NCI-H1436 treated with DMSO at 0.1 percent for 48 hours (cell line): ENCODE data around the gene ZNF699.
"Not testable (repeated sequence)": the region's sequence is repeated elsewhere in the genome, so short reads cannot be mapped to it uniquely, and the experiment has no call there.

Experiments
- DNase-seq: peaks from one replicate; lab custom pipeline; 2025; lab: John Stamatoyannopoulos, UW

The ZNF699 gene

DNA sequence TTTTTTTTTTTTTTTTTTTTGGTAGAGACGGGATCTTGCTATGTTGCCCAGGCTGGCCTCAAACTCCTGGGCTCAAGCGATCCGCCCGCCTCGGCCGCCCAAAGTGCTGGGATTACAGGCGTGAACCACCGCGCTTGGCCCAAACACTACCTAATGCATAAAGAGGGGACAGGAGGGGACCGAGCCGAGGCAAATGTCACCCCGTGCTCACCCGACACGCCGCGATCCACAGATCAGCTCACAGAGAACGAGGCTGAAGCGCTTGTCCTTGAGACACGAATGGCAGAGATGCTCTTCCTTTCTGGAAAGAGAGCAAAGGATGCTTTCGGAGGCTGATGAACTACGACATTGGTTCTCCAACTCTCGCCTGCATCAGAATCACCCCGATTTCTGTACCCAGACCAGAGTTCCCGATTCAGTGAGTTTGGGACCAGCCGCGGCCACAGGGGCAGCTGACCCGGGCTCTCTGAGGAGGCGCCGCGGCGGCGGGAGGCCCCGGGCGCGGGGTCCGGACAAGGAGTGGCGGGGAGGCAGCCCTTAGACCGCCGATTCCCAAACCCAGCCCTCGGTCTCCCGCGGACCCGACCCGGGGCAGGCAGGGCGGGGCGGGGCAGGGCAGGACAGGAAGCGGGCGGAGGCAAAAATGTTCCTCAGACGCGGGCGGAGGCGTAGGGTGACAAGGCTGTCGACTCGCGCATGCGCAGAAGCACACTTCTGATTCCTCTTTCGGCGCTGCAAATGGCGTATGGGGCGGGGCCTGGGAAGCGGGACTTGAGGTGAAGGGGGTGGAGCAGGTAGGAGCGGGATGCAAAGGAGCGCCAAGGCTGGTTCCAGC lies at the start of gene ZNF699:
ZNF699 (minus strand) TSS at position 700 of the 835 bp plus-strand sequence. CDS start 4,719 bp downstream, outside the sequence.
- DNase-seq: peak; percentile 79

DNA sequence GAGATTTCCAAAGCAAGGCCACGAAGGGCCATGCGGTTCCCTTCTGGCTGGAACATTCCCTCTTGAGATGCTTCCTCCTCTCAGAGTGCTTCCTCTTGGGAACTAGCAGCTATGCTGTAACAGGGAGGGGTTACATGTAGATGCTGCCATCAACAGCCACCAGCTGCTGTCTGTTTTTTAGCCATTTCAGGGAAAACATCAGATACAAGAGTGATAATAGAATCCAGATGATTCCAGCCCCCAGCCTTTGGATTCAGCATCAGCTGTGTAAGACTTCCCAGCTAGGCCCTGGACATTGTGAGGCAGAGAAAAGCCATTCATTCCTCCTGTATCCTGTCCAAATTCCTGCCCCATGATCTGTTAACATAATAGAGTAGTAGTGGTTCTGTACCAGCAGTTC lies 45.0 kb upstream of the ZNF699 start:
- no peak for DNase-seq

DNA sequence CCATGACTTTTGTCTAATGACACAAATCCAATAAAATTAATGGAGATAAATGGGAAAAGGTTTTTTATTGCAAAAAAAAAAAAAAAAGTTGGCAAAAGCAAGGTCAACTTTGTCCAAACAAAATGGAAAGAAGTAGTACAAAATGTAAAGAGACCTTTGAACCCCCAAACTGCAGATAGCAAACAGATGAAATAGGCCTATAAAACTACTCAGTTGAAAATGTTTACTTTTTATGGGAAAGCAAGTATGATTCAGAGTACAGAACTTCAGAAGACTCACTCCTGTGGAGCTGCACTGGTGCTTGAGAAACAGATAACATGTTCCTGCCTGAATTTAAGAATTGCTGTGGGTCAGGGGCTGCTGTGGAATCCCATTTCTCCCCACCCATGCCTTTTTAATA lies 43.4 kb upstream of the ZNF699 start:
- DNase-seq: no peak

DNA sequence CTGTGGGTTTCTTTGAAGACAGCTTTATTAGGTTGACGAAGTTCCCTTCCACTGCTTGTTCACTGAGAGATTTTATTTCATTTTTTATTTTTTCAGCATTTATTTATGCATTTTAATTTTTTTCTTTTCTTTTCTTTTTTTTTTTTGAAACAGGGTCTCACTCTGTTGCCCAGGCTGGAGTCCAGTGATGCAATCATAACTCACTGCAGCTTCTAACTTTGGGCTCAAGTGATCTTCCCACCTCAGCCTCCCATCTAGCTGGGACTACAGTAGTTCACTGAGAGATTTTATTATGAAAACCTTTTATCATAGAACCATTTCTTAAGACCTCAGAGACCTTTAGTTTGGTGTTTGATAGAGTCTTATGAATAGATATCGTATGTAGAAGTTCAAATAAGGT lies 42.9 kb upstream of the ZNF699 start:
- DNase-seq: no peak

DNA sequence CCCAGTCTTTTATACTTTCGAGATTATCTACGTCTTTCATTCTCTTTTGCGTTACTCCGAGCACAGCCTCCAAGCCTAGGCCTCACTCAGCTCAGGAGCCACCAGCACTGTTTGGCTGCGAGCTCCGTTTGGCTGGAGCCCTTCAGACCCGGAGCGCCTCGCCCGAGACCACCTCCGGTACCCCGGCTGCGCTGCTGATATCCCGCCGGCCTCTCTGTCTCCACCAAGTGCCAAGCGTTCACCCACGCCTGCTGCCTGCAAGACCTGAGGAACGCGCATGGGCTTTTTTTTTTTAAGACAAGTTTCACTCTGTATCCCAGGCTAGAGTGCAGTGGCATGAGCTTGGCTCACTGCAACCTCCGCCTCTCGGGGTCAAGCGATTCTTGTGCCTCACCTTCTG lies 39.0 kb upstream of the ZNF699 start:
- DNase-seq: no peak

DNA sequence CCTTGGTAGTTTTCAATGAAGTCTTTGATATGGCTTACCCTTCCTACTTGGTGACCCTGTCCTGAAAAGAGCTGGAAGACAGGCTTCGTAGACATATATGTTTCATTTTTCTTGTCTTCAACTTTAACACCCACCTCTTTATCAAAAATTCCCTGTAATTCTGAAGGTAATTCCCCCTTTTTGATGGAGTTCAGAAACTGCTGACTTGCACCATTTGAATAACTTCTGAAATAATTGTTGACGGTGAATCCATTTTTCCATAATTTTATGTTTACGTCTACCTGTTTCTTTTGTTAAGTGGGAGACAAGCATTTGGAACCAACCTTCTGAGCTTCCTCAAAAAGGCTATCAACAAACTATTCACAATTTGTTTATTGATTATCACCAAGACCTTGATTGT lies 38.6 kb upstream of the ZNF699 start:
- DNase-seq: no peak

DNA sequence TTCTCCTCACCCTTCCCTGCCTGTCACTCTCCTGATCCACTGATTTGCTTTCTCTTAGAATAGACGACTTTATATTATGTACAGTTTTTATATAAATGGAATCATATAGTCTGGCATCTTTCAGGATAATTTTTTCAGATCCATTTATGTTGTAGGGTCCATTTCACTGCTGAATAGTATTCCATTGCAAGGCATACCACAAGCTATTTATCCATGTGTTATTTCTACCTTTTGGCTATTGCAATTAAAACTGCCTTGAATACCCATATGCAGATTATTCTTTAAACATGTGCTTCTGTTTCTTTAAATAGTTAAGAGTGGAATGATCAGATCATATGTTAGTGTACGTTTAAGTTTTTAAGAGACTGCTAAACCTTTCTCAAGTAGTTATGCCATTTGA lies 35.4 kb upstream of the ZNF699 start:
- no peak for DNase-seq

DNA sequence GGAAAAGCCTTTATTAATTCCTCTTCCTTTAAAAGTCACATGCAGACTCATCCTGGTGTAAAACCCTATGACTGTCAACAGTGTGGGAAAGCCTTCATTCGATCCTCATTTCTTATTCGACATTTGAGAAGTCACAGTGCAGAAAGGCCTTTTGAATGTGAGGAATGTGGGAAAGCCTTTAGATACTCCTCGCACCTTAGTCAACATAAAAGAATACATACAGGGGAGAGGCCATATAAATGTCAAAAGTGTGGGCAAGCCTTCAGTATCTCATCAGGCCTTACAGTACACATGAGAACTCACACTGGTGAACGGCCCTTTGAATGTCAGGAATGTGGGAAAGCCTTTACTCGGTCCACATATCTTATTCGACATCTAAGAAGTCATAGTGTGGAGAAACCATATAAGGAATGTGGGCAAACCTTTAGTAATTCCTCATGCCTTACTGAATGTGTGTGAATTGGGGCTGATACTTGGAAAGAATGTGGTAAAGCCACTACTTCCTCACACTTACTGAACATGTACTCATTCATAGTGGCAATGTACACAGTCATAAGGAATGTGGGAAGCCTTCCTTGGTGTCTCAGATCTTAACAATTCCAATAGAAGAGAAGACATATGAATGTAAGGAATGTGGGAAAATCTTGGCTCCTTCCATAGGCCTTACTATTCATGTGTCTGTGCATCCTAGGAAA lies 33.1 kb upstream of the ZNF699 start:
- DNase-seq: no peak

DNA sequence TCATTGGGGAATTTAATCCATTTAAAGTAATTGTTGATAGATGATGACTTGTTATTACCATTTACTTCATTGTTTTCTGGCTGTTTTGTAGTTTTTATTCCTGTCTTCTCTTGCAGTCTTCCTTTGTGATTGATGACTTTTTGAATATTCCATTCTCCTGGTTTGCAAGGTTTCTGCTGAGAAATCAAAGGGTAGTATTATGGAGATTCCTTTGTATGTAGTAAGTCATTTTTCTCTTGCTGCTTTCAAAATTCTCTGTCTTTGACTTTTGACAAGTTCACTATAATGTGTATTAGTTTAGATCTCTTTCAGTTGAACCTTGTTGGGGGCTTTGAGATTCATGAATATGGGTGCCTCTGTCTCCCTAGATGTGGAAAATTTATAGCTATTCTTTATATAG lies 20.4 kb upstream of the ZNF699 start:
- DNase-seq: no peak

DNA sequence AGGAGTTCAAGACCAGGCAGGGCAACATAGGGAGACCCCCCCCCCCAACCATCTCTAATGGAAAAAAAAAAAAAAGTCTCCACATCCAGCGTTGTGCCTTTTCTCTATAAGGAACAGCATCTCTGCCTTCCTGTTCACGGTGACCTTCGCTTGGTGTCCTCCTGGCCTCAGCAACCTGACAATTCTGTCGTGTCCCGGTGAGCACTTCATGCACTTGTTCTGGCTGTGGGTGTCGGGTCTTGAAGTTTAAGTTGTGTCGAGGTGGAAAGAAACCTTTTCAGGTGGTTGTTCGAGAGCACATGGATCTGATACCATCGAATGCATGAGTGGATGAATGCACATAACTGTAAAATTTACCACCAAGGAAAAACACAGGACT lies 14.9 kb upstream of the ZNF699 start:
- DNase-seq: no peak

DNA sequence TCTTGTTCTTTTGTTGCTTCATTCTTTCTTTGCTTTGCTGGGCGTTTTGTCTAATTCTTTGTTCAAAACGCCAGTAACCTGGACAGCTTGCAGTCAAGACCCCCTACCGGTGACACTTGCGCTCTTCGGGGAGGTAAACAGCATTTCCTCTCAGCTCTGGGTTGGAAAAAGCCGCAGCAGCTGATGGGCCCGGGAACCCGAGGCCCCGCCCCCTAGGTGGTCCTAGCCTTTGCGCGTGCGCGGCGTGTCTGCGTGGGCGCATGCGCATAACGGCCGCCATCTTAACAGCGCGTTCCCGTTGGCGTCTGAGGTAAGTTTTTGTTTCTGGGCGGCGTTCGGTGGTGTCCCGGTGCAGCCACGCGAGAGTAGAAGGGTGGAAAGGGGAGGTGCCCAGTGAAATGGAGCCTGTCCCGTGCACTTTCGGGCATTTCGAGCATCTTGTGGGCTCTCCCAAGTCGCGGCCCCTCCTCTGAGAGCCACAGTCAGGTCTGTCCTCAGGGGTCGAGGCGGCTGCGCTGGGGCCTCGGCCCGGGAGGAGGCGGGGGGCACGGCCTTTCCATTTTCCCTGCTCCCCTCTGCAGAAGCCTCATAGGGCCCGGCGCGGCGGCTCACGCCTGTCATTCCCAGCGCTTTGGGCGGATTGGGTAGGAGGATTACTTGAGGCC lies 14.4 kb upstream of the ZNF699 start, which contains the start of gene ZNF559:
ZNF559 (plus strand) TSS at position 261 of the 665 bp plus-strand sequence. CDS start 14,371 bp downstream, outside the sequence.
- peak; percentile 74 for DNase-seq

DNA sequence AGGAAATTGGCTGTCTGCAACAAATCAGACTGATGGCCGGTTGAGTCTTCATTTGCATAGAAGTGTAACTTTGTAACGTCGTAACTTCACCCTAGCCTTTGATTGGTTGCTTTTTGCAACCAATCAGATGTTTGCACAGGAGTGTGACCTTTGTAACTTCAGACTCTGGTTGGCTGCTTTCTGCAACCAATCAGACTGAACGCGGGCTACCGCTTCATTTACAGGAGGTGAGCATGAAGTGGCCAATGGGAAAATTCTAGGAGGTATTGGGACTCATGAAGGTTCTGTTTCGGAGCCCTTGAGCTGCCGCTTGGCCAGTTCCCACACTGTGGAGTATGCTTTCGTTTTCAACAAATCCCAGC lies 13.9 kb upstream of the ZNF699 start:
- DNase-seq: peak; percentile 18

DNA sequence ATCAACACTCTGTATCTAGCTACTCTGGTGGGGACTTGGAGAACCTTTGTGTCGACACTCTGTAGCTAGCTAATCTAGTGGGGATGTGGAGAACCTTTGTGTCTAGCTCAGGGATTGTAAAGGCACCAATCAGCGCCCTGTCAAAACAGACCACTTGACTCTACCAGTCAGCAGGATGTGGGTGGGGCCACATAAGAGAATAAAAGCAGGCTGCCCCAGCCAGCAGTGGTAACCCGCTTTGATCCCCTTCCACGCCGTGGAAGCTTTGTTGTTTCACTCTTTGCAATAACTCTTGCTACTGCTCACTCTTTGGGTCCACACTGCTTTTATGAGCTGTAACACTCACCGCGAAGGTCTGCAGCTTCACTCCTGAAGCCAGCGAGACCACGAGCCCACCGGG lies 12.6 kb upstream of the ZNF699 start:
- DNase-seq: not testable (repeated sequence)

DNA sequence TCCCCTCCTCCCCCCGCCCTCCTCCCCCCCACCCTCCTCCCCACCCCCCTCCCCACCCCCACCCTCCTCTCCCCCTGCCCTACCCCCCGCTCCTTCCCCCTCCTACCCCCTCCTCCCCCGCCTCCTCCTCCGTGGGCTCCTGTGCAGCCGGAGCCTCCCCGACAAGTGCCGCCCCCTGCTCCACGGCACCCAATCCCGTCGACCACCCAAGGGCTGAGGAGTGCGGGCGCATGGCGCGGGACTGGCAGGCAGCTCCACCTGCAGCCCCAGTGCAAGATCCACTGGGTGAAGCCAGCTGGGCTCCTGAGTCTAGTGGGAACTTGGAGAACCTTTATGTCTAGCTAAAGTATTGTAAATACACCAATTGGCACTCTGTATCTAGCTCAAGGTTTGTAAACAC lies 12.1 kb upstream of the ZNF699 start:
- DNase-seq: not testable (repeated sequence)

DNA sequence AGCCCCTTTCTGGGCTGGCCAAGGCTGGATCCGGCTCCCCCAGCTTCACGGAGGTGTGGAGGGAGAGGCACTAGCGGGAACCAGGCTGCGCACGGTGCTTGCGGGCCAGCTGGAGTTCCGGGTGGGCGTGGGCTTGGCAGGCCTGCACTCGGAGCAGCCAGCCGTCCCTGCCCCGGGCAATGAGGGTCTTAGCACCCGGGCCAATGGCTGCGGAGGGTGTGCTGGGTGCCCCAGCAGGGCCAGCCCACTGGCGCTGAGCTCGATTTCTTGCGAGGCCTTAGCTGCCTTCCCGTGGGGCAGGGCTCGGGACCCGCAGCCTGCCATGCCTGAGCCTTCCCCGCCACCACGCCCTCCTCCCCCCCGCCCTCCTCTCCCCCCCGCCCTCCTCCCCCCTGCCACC lies 11.7 kb upstream of the ZNF699 start:
- DNase-seq: no peak

DNA sequence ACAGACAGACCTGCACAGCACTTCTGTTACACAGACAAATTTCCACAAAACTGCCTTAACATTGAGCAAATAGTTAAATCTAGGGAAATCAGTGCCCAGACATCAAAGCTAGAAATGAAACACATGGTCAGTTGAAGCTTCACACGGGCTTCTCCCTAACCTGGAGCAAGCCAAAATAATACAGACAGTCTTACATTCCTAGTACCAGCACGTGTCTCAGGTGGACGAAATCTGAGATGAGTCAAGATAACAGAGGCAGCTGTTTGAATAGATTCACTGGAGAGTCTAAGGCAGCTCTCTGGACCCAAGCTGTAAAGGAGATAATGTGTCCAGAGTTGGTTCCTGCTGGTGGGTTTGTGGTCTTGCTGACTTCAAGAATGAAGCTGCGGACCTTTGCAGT lies 4.1 kb upstream of the ZNF699 start:
- no peak for DNase-seq

DNA sequence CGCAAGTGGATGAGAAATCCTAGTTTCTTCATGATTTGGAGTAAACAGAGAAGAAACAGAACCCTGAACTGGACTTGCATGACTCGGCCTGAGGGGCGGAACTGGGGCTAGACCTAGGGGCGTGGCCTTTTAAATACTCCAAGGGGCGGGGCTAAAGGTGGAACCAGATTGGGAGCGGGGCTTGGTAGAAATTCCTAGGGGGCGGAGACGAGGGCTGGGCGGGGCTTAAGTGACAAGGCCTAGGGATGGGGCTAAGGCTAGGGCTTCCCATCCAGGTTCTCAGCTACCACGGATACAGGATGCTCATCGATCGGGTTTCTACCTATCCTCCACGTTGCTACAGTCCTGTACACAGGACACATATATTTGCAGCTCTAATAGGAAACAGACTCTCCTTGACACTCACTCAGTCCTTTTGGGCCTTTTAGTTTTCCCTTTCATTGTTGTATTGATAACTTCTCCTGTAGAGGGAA lies 372 bp upstream of the ZNF699 start:
- peak; percentile 79 for DNase-seq

DNA sequence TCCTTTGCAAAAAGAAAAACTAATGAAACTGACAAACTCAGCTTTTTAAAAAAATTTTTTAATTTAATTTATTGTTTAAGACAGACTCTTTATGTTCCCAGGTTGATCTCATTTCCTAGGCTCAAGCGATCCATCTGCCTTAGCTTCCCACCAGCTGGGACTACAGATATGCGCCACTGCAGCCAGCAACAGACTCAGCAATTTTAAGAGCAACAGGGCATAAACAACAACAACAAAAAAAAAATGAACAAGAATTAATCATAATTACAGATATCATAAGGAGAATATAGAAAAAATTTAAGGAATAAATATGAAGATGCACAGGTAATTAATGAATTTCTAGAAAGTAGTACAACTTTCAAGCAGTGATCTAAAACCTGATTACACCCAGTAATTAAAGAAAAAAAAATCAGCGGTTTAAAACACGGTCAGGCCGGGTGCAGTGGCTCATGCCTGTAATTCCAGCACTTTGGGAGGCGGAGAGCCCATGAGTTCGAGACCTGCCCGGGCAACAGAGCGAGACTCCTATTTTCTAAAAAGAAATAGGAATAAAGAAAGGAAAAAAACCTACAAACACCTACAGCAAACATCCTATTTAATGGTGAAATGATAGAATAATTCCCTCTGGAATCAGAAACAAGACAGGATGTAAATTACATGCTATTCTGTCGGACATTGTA lies 1.4 kb downstream of the ZNF699 start:
- no peak for DNase-seq

DNA sequence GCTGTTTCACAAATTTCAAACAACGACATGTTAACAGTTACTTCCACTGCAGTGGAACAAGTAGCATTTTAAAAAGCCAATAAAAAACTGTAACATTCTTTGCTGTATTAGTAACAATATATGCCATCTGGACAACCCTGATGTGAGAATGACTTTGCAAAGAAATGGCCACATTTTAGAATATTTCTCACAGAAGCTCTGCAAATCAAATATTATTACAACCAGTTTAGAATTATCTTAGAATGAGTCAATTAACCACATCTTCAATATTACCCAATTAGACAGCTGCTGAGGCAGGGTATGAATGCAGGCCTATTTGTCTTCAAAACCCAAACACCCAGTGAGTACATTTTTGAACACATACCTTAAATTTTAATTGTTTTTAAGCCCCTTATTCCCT lies 3.2 kb downstream of the ZNF699 start:
- DNase-seq: no peak

DNA sequence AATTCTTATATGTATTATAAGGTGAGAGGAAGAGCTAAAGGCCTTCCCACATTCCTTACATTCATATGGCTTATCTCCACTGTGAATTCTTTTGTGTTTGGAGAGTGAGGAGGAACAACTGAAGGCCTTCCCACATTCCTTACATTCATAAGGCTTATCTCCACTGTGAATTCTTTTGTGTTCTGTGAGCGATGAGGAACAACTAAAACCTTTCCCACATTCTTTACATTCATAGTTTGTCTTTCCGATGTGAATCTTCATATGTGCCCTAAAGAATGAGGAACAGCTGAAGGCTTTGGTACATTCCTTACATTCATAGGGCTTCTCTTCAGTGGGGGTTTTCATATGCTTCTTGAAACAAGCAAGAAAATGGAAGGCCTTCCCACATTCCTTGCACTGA lies 13.3 kb downstream of the ZNF699 start:
- no peak for DNase-seq

DNA sequence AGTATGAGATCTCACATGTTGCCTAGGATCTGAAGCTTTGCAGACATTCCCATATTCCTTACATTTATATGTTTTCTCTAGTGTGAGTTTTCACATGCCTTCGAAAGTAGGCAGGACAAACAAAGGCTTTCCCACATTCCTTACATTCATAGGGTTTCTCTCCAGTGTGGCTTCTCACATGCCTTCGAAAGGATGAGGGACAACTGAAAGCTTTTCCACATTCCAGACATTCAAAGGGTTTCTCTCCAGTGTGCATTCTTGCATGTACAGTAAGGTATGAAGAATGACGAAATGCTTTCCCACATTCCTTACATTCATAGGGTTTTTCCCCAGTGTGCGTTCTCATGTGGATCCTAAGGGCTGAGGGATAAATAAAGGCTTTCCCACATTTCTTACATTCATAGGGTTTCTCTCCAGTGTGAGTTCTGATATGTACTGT lies 14.2 kb downstream of the ZNF699 start:
- no peak for DNase-seq

DNA sequence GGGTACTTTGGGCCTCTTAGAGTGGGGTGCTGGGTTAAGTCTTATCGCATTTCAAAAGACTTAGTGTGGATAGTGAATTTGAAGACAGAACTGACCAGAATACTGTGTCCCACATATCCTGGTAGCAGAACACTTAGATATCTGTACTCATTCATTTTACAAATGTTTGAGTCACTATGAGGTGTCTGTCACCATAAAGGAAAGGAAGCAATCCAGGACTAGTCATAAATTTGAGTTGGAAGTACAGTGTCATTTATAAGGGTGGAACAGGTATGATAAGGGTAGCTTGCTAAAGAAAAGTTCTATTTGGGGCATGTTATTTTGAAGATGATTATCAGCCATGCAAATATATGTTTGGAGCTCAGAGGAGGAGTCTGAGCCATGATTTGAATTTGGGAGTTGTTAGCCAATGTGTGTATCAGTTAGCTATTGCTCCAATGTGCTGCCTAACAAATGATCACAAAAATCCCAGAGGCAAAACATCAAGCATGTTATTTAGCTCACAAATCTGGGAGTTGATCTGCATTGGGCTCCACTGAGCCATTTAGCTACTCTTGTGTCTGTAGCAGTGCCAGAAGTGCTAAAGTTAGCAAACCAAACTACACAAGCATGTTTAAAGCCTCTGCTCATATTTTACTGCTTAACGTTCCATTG lies 20.3 kb downstream of the ZNF699 start:
- no peak for DNase-seq
